GM23338 (cell line): ENCODE data around the gene AGAP1. TPM values are rescaled to one million over a fixed set of nuclear protein-coding genes. Genes with fewer than 3 reads are reported as not detected.

ENCODE experiments used
- ATAC-seq: fragments of 200-7000 bp; cut with Tn5 transposase; 3 replicates; pipeline ENCODE4 v1.9.1; 2020
- DNase-seq: peaks from one replicate; pipeline ENCODE4 v3.0.0-alpha.2; 2015; ENCODE audit warnings: low spot score
- H2AFZ ChIP-seq: fragments of 200-600 bp; sonication (generic); 2 replicates; pipeline ENCODE4 v1.8.0; 2016; ENCODE audit warnings: antibody characterized with exemption, mild to moderate bottlenecking, moderate library complexity
- H3F3A ChIP-seq: fragments of 200-600 bp; sonication (generic); replicated peaks from 2 replicates; pipeline ENCODE4 v1.8.0; 2017; ENCODE audit warnings: antibody characterized with exemption, mixed run types, low read depth
- H3K27ac ChIP-seq: fragments of 200-600 bp; sonication (generic); 2 replicates; pipeline ENCODE4 v1.6.1; 2016; ENCODE audit warnings: low read depth
- H3K27me3 ChIP-seq: fragments of 200-600 bp; sonication (generic); 2 replicates; pipeline ENCODE4 v1.8.0; 2016; ENCODE audit warnings: mild to moderate bottlenecking, mixed run types, moderate library complexity; ENCODE audit not compliant: insufficient read depth
- H3K36me3 ChIP-seq: fragments of 200-600 bp; sonication (generic); 2 replicates; pipeline ENCODE4 v1.8.0; 2016; ENCODE audit warnings: mild to moderate bottlenecking; ENCODE audit not compliant: insufficient read depth
- H3K4me1 ChIP-seq: fragments of 200-600 bp; sonication (generic); 2 replicates; pipeline ENCODE4 v1.8.0; 2016; ENCODE audit warnings: mild to moderate bottlenecking, moderate library complexity; ENCODE audit not compliant: insufficient read depth
- H3K4me2 ChIP-seq: fragments of 200-600 bp; sonication (generic); 2 replicates; pipeline ENCODE4 v1.7.1; 2017; ENCODE audit warnings: mixed run types
- H3K4me3 ChIP-seq: fragments of 200-600 bp; sonication (generic); 2 replicates; pipeline ENCODE4 v1.6.1; 2016; ENCODE audit warnings: mixed run types
- H3K79me2 ChIP-seq: fragments of 200-600 bp; sonication (generic); replicated peaks from 2 replicates; pipeline ENCODE4 v1.8.0; 2017; ENCODE audit warnings: mild to moderate bottlenecking; ENCODE audit not compliant: insufficient read depth
- H3K9me2 ChIP-seq: fragments of 200-600 bp; sonication (generic); 2 replicates; pipeline ENCODE4 v1.8.0; 2017; ENCODE audit not compliant: insufficient read depth
- H4K20me1 ChIP-seq: fragments of 200-600 bp; sonication (generic); replicated peaks from 2 replicates; pipeline ENCODE4 v1.8.0; 2017; ENCODE audit warnings: mild to moderate bottlenecking; ENCODE audit not compliant: insufficient read depth
- H3K27ac Mint-ChIP-seq: 2 replicates; pipeline ENCODE4 v1.8.0; 2020; ENCODE audit warnings: inconsistent platforms, mild to moderate bottlenecking, moderate library complexity, mixed read lengths
- H3K27me3 Mint-ChIP-seq: 3 replicates; pipeline ENCODE4 v1.8.0; 2022; ENCODE audit warnings: low read depth, mild to moderate bottlenecking, moderate library complexity, mixed read lengths, inconsistent platforms; ENCODE audit not compliant: insufficient read depth, poor library complexity
- H3K36me3 Mint-ChIP-seq: 3 replicates; pipeline ENCODE4 v1.8.0; 2021; ENCODE audit warnings: low read depth, mild to moderate bottlenecking, inconsistent platforms, moderate library complexity, mixed read lengths
- H3K4me1 Mint-ChIP-seq: 3 replicates; pipeline ENCODE4 v1.8.0; 2020; ENCODE audit warnings: mild to moderate bottlenecking, inconsistent platforms, mixed read lengths
- H3K4me3 Mint-ChIP-seq: 3 replicates; pipeline ENCODE4 v1.8.0; 2021; ENCODE audit warnings: moderate library complexity, mild to moderate bottlenecking, inconsistent platforms, mixed read lengths
- H3K9me3 Mint-ChIP-seq: 3 replicates; pipeline ENCODE4 v1.8.0; 2020; ENCODE audit warnings: moderate library complexity, mild to moderate bottlenecking, inconsistent platforms, mixed read lengths
- CREB1 ChIP-seq: fragments of 250-450 bp; sonication (Bioruptor Pico); IDR thresholded peaks from 2 replicates; pipeline ENCODE4 v1.5.0; 2020; ENCODE audit warnings: low read depth, mild to moderate bottlenecking, moderate library complexity
- CTCF ChIP-seq, 2 experiments: fragments of 200-600 bp in 1 of 2; sonication (generic) in 1 of 2; conservative IDR thresholded peaks; 2 replicates each; pipeline versions ENCODE4 v1.5.1 to v1.6.1; 2016 to 2017; ENCODE audit warnings: antibody characterized with exemption in 2 of 2, low read depth in 2 of 2, mild to moderate bottlenecking in 2 of 2, moderate library complexity in 1 of 2
- ETS1 ChIP-seq: IDR thresholded peaks from 2 replicates; pipeline ENCODE4 v1.6.1; 2016; ENCODE audit warnings: antibody characterized with exemption
- EZH2 ChIP-seq: fragments of 200-600 bp; sonication (generic); IDR thresholded peaks from one replicate; pipeline ENCODE4 v1.8.0; 2017; ENCODE audit warnings: antibody characterized with exemption, mild to moderate bottlenecking, low read depth; ENCODE audit not compliant: unreplicated experiment
- EZH2phosphoT487 ChIP-seq: fragments of 200-600 bp; sonication (generic); IDR thresholded peaks from one replicate; pipeline ENCODE4 v1.8.1; 2018; ENCODE audit warnings: antibody characterized with exemption; ENCODE audit not compliant: unreplicated experiment
- JUNB ChIP-seq: IDR thresholded peaks from one replicate; pipeline ENCODE4 v1.6.1; 2016; ENCODE audit warnings: antibody characterized with exemption; ENCODE audit not compliant: unreplicated experiment
- NANOG ChIP-seq: IDR thresholded peaks from 2 replicates; pipeline ENCODE4 v1.6.1; 2016; ENCODE audit warnings: antibody characterized with exemption, borderline replicate concordance
- POLR2AphosphoS5 ChIP-seq: IDR thresholded peaks from 2 replicates; pipeline ENCODE4 v1.6.1; 2016; ENCODE audit warnings: antibody characterized with exemption, low read depth
- REST ChIP-seq: IDR thresholded peaks from one replicate; pipeline ENCODE4 v1.6.1; 2018; ENCODE audit warnings: antibody characterized with exemption; ENCODE audit not compliant: unreplicated experiment
- STAT1 ChIP-seq: IDR thresholded peaks from one replicate; pipeline ENCODE4 v1.6.1; 2016; ENCODE audit warnings: antibody characterized with exemption; ENCODE audit not compliant: unreplicated experiment
- ZNF114 ChIP-seq: fragments of 250-450 bp; sonication (Bioruptor Pico); IDR thresholded peaks from 2 replicates; pipeline ENCODE4 v1.5.0; 2020; ENCODE audit warnings: mild to moderate bottlenecking, moderate library complexity
- ZNF331 ChIP-seq: fragments of 250-450 bp; sonication (Bioruptor Pico); IDR thresholded peaks from 2 replicates; pipeline ENCODE4 v1.5.0; 2020; ENCODE audit warnings: low read depth, mild to moderate bottlenecking, moderate library complexity
- ZNF462 ChIP-seq: fragments of 250-450 bp; sonication (Bioruptor Pico); IDR thresholded peaks from 2 replicates; pipeline ENCODE4 v1.5.0; 2020; ENCODE audit warnings: mild to moderate bottlenecking, moderate library complexity
- polyA plus RNA-seq: library from polyadenylated mRNA; unstranded; fragments of >200 nt; fragmentation: Nextera tagmentation; extraction: Ambion mirVana; gene quantifications from 2 replicates; pipeline ENCODE4 v1.2.1, GENCODE V29; 2016
- total RNA-seq: library from RNA; depleted of rRNA; stranded (reverse); fragments of >200 nt; shearing (Covaris generic); gene quantifications from 2 replicates; pipeline ENCODE4 v1.2.3, GENCODE V29; 2014

AGAP1 gene
- total and polyA plus RNA-seq, 2 experiments from 2014 or later = 13.3 to 27.9 TPM

GRCh38 chr2:235839974-235840373 is 346.1 kb downstream of the AGAP1 start:
- H3K27me3 ChIP-seq = no peaks in the 10 kb centered on the region
- no peak overlapping the region for H3K4me2 ChIP-seq
- peaks cover 19% of the 10 kb centered on the region for H3K4me1 Mint-ChIP-seq
- H2AFZ ChIP-seq = no peak overlapping the region
- H4K20me1 ChIP-seq = peaks cover 7% of the 10 kb centered on the region
- no peak overlapping the region for H3K4me3 Mint-ChIP-seq
- H3K27ac Mint-ChIP-seq = no peak overlapping the region
- no peak for TF ChIP-seq REST
- TF ChIP-seq POLR2AphosphoS5 = no peak
- no peak for TF ChIP-seq JUNB
- TF ChIP-seq ETS1 = no peak
- TF ChIP-seq STAT1 = no peak
- TF ChIP-seq ZNF462 = no peak
- no peak for TF ChIP-seq EZH2phosphoT487
- no peak for TF ChIP-seq ZNF331 (CRISPR knock-in tag)
- TF ChIP-seq EZH2 = no peak
- TF ChIP-seq NANOG = no peak
- TF ChIP-seq CTCF (conservative IDR thresholded peaks at IDR 0.05; ENCODE audit: low read depth in 2 of 2) = no peak
- TF ChIP-seq ZNF114 (CRISPR knock-in tag) = no peak
- TF ChIP-seq CREB1 = no peak
- peaks cover 5% of the 10 kb centered on the region for H3K27me3 Mint-ChIP-seq
- no peaks in the 10 kb centered on the region for H3K9me3 Mint-ChIP-seq
- no peaks in the 10 kb centered on the region for H3F3A ChIP-seq
- H3K4me3 ChIP-seq = no peak overlapping the region
- no peaks in the 10 kb centered on the region for H3K36me3 ChIP-seq
- H3K36me3 Mint-ChIP-seq = no peaks in the 10 kb centered on the region; the same call in 2 of the 3 replicates
- H3K79me2 ChIP-seq = no peaks in the 10 kb centered on the region
- no peak for ATAC-seq
- H3K27ac ChIP-seq = no peak overlapping the region
- peaks cover 4% of the 10 kb centered on the region; the same call in 1 of the 2 replicates for H3K4me1 ChIP-seq
- H3K9me2 ChIP-seq = no peaks in the 10 kb centered on the region
- no peak for DNase-seq
